Measurements from ENCODE around the gene ZC3H7B.
"Not testable (repeated sequence)": the region's sequence is repeated elsewhere in the genome, so short reads cannot be mapped to it uniquely, and the experiment has no call there.

The ZC3H7B gene, protein sequence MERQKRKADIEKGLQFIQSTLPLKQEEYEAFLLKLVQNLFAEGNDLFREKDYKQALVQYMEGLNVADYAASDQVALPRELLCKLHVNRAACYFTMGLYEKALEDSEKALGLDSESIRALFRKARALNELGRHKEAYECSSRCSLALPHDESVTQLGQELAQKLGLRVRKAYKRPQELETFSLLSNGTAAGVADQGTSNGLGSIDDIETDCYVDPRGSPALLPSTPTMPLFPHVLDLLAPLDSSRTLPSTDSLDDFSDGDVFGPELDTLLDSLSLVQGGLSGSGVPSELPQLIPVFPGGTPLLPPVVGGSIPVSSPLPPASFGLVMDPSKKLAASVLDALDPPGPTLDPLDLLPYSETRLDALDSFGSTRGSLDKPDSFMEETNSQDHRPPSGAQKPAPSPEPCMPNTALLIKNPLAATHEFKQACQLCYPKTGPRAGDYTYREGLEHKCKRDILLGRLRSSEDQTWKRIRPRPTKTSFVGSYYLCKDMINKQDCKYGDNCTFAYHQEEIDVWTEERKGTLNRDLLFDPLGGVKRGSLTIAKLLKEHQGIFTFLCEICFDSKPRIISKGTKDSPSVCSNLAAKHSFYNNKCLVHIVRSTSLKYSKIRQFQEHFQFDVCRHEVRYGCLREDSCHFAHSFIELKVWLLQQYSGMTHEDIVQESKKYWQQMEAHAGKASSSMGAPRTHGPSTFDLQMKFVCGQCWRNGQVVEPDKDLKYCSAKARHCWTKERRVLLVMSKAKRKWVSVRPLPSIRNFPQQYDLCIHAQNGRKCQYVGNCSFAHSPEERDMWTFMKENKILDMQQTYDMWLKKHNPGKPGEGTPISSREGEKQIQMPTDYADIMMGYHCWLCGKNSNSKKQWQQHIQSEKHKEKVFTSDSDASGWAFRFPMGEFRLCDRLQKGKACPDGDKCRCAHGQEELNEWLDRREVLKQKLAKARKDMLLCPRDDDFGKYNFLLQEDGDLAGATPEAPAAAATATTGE

DNA sequence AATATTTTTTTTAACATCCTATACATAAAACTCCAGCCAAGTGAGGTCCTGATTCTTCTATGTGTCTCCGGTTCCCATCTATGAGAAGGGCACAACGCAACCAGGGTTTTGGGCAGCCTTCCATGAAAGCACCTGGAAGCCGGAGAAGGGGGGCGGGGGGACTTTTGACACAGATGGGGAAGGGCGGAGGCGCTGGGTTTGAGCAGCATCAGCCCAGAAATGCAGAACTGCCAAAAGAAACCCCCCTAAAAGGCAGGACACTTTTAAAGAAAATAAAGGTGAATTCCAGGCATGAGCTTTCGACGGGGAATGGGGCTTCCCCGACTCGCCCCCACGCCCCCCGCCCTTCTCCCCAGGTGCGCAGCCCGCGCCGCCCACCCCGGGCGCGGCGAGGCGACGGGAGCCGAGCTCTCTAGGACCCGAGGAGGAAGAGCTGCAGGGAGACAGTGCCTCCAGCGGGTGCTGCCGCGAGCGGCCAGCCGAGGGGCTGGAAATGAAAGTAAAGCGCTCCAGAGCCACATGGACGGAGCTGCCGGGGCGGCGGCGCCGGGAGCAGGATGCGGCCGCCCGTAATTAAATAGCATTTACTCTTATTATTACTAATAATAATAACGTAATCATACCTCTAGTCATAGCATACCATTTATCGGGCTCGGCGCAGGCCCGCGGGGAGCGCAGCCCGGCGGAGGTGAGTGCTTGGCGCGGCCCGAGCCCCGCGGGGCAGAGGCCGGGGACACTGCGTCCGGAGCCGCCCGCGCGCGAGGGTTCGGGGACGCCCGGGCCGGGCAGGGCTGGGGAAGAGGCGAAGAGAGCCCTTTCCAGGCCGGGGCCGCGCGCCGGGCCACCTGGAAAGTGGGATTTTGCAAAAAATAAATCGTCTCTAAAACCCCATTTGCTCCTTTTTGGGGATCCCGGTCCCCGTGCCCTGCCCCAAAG, at the start of gene ZC3H7B:
Gene ZC3H7B (plus strand): TSS at position 441 of the 936 bp plus-strand sequence. CDS start 19,136 bp downstream, outside the sequence.
- DNase-seq = peak; percentile 72

GRCh38 chr22:41252365-41252764, 49.0 kb upstream of the ZC3H7B start:
- no peak for DNase-seq

GRCh38 chr22:41254230-41254629, 47.1 kb upstream of the ZC3H7B start:
- DNase-seq = no peak

GRCh38 chr22:41256254-41257253, 44.8 kb upstream of the ZC3H7B start:
- no peak for DNase-seq

GRCh38 chr22:41257696-41258095, 43.6 kb upstream of the ZC3H7B start:
- no peak for DNase-seq

DNA sequence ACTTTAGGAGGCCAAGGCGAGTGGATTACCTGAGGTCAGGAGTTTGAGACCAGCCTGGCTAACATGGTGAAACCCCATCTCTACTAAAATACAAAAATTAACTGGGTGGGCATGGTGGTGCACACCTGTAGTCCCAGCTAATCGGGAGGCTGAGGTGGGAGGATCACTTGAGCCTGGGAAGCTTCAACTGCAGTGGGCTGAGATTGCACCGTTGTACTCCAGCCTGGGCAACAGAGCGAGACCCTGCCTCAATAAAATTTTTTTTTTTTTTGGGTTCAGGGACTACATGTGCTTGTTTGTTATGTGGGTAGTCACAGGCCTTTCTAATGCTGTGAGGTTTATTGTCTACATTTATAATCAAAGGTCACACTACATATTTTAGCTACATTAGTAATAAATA, 41.6 kb upstream of the ZC3H7B start:
- not testable (repeated sequence) for DNase-seq

DNA sequence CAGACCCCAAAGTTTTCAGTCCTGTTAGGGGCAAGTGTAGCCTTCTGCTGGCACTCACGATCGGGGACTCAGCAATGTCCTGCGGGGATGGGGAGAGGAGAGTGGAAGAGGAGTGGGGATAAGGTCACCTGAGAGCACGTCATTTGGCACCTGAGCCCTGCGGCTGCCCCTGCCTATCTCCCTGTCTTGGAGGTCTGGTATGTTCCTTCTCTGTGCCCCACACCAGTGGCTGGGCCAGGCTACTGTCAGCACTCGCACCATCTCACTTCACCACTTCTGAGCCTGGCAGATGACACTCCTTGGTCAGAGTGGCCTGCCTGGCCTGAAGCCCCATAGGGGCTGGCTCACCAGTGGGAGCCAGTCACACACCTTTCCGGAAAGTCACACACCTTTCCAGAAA, 40.5 kb upstream of the ZC3H7B start:
- no peak for DNase-seq

DNA sequence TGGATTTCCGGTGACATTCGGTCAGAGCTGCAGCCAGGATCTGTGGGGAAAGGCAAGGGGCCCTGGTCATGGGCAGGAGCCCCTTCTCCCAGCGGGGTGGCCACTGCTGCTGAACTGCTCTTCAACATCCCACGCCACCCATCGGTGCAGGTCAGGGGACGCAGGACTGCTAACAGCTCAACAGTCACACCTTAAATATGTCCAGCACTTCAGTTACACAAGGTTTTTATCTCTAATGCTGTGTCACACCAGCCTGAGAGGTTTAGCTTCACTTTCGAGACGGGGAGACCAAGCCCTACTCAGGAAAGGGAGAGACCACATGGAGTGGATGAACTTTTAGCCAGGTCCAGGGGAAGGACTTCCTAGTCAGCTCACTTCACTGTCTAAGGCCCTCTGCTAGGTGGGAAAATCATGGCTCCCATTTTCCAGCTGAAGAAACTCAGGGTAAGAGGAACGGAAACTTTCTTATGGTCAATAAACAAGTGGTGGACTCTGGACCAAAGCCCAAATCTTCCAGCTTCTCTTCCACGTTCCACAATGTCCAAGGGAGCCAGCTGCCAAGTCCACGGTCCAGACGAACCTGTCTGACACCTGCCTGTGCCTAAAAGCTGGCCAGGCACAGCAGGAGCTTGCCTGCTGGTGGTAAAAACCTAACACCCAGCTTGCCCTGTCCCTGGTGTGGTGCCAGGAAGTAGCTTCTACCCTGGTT, 39.6 kb upstream of the ZC3H7B start:
- DNase-seq = no peak

- DNase-seq = no peak
Measured at GRCh38 chr22:41262250-41262765, 39.0 kb upstream of the ZC3H7B start.

DNA sequence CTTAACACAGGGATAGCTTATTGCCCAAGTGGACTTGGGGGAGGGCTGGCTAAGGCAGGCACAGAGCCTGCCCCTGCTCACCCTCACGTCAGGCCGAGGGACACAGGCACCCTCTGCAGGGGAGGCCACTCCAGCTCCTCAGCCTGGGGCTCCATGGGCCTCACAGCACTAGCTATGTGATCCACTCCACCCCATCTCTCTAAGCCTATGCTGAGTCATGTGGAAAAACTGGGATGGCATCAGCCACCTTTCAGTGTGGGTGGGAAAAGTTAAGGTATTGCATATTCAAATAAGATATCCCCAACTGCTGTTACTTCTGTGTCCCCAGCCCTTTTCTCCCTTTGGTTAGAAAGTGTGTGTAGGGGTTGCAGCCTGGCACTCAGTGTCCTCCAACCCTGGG, 37.6 kb upstream of the ZC3H7B start:
- no peak for DNase-seq

DNA sequence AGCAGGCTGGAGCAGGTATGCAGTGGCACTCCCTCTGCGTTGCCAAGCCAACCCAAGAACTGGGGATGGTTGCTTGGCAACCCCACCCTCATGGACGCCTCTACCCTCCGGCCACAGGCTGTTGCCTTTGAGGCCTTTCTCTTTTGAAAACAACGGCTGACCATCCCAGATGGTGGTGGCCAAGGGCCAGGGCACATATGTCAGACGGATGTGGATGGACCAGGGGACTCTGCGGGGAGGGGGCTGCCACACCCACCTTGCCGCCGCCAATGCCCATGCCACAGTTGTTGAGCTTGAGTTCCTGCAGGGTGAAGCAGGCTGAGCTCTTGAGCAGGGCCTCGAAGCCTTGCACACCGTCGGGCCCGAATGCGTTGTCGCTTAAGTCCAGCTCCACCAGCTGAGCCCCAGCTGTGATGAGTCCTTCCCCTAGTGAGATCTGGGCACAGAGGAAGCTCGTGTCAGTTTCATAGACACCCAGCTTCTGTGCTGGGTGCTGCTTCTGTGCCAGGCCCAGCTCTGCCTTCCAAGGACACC, 36.9 kb upstream of the ZC3H7B start:
- DNase-seq = no peak

DNA sequence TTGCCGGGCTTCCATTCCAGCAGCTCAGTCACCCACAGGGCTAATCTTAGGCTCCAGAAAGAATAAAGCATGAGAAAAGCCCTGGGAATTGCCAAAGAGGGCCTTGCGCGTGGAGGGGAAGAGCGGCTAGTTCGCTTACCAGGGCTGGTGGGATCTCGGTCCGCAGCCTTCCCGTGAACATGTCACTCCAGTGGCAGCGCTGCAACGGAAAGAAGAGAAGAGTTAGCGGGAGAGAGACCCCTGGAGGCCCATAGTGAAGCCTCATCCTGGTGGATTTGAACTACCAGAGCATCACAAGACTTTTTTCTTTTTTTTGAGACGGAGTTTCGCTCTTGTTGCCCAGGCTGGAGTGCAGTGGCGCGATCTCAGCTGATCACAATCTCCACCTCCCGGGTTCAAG, 33.4 kb upstream of the ZC3H7B start:
- DNase-seq = no peak

DNA sequence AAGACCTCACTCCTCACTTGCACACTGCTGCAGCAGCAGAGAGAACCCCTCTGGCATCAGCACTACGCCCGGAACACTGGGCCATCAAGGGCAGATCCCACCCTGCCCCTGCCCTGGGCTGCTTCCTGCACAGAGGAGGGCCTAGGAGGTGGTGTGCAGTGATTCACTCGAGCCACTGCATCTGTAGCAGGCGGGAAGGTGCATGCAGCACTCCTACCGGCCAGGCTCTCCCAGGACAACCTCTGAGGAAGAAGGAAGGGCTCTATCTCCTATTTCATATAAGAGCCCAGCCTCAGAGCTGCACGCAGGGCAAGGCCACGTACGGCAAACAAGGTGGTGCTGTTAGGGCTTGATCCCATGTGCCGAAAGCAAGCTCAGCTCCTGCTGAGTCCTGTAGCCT, 29.5 kb upstream of the ZC3H7B start:
- DNase-seq = no peak

DNA sequence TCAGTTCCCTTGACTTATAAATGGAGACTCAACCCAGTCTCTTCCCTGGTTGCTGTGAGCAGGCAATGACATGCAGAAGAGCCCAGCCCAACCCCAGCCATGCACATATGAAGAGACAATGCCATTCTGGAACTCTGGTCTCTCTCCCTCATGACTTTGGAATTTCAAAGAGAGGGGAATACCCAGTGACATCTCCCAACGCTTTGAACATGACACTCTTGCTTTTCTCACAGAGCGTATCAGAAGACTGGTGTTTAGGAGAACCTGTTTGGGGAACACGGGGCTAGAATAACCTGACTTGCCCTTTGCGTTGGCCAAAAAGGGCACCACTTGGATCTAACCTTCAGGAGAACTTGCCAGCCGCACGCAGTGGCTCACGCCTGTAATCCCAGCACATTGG, 28.2 kb upstream of the ZC3H7B start:
- DNase-seq = no peak

DNA sequence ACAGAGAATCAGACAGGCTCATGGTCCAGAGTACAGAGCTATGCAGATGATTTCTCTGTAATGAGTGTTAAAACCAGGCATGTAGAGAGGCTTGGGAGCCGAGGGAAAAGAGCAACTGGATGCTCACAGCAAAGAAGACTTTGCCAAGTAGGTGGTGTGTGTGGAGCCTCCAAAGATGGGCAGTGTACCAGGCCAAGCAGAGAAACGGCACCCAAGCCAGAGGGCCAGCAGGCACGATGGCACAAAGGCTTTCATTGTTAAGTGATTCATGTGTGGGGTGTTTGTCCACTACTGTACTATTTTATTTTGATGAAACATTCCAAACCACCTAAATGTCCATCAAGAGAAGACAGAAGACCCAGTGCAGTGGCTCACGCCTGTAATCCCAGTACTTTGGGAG, 26.5 kb upstream of the ZC3H7B start:
- DNase-seq = no peak

GRCh38 chr22:41280065-41280464, 21.3 kb upstream of the ZC3H7B start:
- no peak for DNase-seq

DNA sequence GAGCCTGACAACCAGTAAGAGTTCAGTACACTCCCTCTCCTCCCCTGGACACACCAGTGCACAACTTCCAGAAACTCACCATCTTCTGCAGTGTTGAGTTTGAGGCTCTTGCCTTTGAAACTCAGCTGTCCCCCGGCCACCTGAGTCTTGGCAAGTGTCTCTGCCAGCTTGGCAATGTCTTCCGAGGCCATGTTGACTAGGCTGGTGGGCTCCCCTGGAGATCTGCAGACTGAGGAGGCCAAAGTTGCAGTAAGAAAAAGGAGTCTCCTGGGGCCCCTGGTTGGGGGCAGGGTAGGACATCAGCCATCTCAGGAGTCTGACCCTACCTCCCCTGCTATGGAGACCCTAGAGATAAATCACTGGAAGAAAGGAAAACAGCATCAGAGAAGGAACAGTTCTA, 20.5 kb upstream of the ZC3H7B start:
- DNase-seq = no peak

DNA sequence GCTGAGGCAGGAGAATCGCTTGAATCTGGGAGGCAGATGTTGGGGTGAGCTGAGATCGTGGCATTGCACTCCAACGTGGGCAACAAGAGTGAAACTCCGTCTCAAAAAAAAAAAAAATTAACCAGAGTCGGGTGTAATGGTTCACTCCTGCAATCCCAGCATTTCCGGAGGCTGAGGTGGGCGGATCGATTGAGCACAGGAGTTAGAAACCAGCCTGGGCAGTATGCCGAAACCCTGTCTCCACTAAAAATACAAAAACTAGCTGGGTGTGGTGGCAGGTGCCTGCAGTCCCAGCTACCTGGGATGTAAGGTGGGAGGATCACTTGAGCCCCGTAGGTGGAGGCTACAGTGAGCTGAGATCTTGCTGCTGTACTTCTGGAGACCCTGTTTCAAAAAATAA, 16.9 kb upstream of the ZC3H7B start:
- no peak for DNase-seq

- DNase-seq = peak; percentile 17
Measured at GRCh38 chr22:41285441-41285819, 15.9 kb upstream of the ZC3H7B start.
